ENCODE results near the gene ESRRG.
"Not testable (repeated sequence)": the region's sequence is repeated elsewhere in the genome, so short reads cannot be mapped to it uniquely, and the experiment has no call there.

The ESRRG gene

DNA sequence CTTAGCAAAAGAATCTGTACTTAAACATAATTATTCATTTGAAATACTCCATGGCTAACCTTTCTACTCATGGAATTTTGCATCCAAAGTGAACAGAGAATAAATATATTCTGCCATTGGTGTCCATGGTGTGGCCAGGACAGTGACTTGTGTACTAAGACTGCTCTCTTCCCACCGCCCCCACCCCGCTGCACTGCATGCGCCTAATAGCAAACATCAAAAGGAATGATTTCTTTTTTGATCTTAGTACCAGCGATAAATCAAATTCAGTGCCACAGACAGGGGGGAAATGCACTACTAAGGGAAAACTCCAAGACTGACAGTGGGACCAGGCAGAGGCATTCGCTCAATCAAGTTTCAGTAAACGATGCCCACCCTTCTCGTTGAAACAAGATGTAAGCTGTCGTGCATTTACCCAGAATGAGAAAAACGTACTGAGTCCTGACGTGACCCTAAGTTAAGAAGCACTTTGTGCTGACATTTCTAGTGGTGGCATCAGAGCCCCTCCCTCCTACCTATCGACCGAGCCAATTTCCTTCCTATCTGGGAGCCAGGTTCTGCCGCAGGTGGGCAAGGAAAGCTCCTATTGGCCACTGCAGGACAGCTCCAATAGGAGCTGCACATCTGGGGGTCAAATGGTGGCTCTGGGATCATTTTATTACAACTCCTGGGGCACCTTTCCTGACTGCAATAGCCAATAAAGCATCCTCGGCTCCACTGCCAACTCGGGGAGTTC, 12.5 kb downstream of the ESRRG start:
- no peaks in the 10 kb centered on the region for H3F3A ChIP-seq (ENCODE audit: insufficient read depth, low read length)
- no peaks in the 10 kb centered on the region for H3K9me3 ChIP-seq (replicated peaks; ENCODE audit: insufficient read depth, low read length)
- no peak overlapping the region for H3K4me3 ChIP-seq (ENCODE audit: low read length)
- no peaks in the 10 kb centered on the region for H3K27me3 ChIP-seq (replicated peaks; ENCODE audit: insufficient read depth, low read length)
- no peak overlapping the region for H3K4me2 ChIP-seq (ENCODE audit: low read depth, low read length)
- no peaks in the 10 kb centered on the region for H3K9me2 ChIP-seq (replicated peaks; ENCODE audit: insufficient read depth, low read length)
- TF ChIP-seq EZH2 (optimal IDR thresholded peaks at IDR 0.05; ENCODE audit: low read depth, low read length) (no peak), EZH2phosphoT487 (IDR thresholded peaks at IDR 0.05; ENCODE audit: low read length) (no peak)
- TF ChIP-seq, protein P1, sequence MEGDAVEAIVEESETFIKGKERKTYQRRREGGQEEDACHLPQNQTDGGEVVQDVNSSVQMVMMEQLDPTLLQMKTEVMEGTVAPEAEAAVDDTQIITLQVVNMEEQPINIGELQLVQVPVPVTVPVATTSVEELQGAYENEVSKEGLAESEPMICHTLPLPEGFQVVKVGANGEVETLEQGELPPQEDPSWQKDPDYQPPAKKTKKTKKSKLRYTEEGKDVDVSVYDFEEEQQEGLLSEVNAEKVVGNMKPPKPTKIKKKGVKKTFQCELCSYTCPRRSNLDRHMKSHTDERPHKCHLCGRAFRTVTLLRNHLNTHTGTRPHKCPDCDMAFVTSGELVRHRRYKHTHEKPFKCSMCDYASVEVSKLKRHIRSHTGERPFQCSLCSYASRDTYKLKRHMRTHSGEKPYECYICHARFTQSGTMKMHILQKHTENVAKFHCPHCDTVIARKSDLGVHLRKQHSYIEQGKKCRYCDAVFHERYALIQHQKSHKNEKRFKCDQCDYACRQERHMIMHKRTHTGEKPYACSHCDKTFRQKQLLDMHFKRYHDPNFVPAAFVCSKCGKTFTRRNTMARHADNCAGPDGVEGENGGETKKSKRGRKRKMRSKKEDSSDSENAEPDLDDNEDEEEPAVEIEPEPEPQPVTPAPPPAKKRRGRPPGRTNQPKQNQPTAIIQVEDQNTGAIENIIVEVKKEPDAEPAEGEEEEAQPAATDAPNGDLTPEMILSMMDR (IDR thresholded peaks at IDR 0.05; ENCODE audit: low read length): no peak
- H3K9ac ChIP-seq (ENCODE audit: low read length): no peak overlapping the region
- no peaks in the 10 kb centered on the region for H3K4me1 ChIP-seq (ENCODE audit: low read length)
- H3K36me3 ChIP-seq (replicated peaks; ENCODE audit: insufficient read depth, low read length): no peaks in the 10 kb centered on the region
- no peak for DNase-seq
- no peaks in the 10 kb centered on the region for H4K20me1 ChIP-seq (ENCODE audit: insufficient read depth, low read length)
- H3K27ac ChIP-seq (ENCODE audit: low read length): no peak overlapping the region
- H2AFZ ChIP-seq (ENCODE audit: low read length): no peak overlapping the region
- no peaks in the 10 kb centered on the region for H3K79me2 ChIP-seq (ENCODE audit: low read length)

DNA sequence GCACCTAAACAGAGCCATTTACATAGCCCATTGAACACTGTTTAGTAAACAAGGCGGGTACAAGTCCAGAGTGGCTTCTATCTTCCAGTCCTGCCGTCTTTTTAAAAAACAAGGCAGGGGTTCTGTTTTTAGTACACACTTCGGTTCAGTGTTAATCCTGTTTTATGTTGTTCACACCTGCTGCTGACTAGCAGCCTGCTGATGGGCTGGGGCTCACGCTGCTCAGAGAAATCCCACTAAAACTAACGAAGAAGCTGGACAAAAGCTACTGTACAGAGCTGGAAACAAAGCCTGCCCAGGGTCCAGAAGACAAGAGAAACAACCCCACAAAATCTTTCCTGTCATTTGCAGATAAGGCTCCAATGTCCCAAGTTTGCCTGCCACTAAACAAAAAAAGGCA, 13.2 kb downstream of the ESRRG start:
- no peaks in the 10 kb centered on the region for H3K36me3 ChIP-seq (replicated peaks; ENCODE audit: insufficient read depth, low read length)
- H3K27me3 ChIP-seq (replicated peaks; ENCODE audit: insufficient read depth, low read length): no peaks in the 10 kb centered on the region
- no peak overlapping the region for H3K27ac ChIP-seq (ENCODE audit: low read length)
- H3K9me3 ChIP-seq (replicated peaks; ENCODE audit: insufficient read depth, low read length): no peaks in the 10 kb centered on the region
- no peaks in the 10 kb centered on the region for H4K20me1 ChIP-seq (ENCODE audit: insufficient read depth, low read length)
- no peak overlapping the region for H3K4me3 ChIP-seq (ENCODE audit: low read length)
- H2AFZ ChIP-seq (ENCODE audit: low read length): no peak overlapping the region
- no peaks in the 10 kb centered on the region for H3K4me1 ChIP-seq (ENCODE audit: low read length)
- no peak overlapping the region for H3K4me2 ChIP-seq (ENCODE audit: low read depth, low read length)
- no peak for DNase-seq
- no peaks in the 10 kb centered on the region for H3K9me2 ChIP-seq (replicated peaks; ENCODE audit: insufficient read depth, low read length)
- TF ChIP-seq EZH2 (optimal IDR thresholded peaks at IDR 0.05; ENCODE audit: low read depth, low read length) (no peak), EZH2phosphoT487 (IDR thresholded peaks at IDR 0.05; ENCODE audit: low read length) (no peak)
- TF ChIP-seq, protein P1 (IDR thresholded peaks at IDR 0.05; ENCODE audit: low read length): no peak
- H3F3A ChIP-seq (ENCODE audit: insufficient read depth, low read length): no peaks in the 10 kb centered on the region
- no peak overlapping the region for H3K9ac ChIP-seq (ENCODE audit: low read length)
- no peaks in the 10 kb centered on the region for H3K79me2 ChIP-seq (ENCODE audit: low read length)

DNA sequence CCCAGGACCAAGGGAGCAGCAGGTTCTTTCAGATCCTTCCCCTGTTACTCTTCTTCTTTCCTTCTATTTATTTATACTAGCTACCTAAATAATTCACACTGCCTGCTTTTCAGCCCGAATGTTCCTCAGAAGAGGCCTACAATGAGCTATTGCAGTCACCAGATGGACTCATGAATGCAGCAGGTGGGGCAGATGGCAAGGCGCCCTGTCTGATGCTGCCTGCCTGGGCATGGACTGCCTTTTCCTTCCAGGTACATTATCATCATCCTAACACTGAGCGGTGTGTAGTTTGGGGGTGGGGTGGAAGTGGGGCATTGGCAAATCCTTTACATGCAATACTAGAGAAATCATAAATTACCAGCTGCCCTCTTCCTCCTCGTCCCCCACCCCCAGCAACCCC, 17.6 kb downstream of the ESRRG start:
- no peaks in the 10 kb centered on the region for H3K36me3 ChIP-seq (replicated peaks; ENCODE audit: insufficient read depth, low read length)
- H2AFZ ChIP-seq (ENCODE audit: low read length): no peak overlapping the region
- H3K9me3 ChIP-seq (replicated peaks; ENCODE audit: insufficient read depth, low read length): no peaks in the 10 kb centered on the region
- no peaks in the 10 kb centered on the region for H3K9me2 ChIP-seq (replicated peaks; ENCODE audit: insufficient read depth, low read length)
- H3K27ac ChIP-seq (ENCODE audit: low read length): no peak overlapping the region
- no peak overlapping the region for H3K4me2 ChIP-seq (ENCODE audit: low read depth, low read length)
- H3K79me2 ChIP-seq (ENCODE audit: low read length): no peaks in the 10 kb centered on the region
- H3K4me1 ChIP-seq (ENCODE audit: low read length): 0 out of 2 replicates have a peak, but pooled peaks cover 6% of the 10 kb centered on the region
- no peak overlapping the region for H3K9ac ChIP-seq (ENCODE audit: low read length)
- no peak for DNase-seq
- H3F3A ChIP-seq (ENCODE audit: insufficient read depth, low read length): no peaks in the 10 kb centered on the region
- H3K27me3 ChIP-seq (replicated peaks; ENCODE audit: insufficient read depth, low read length): no peaks in the 10 kb centered on the region
- no peak overlapping the region for H3K4me3 ChIP-seq (ENCODE audit: low read length)
- no peak for TF ChIP-seq EZH2phosphoT487 (IDR thresholded peaks at IDR 0.05; ENCODE audit: low read length)
- TF ChIP-seq, protein P1 (IDR thresholded peaks at IDR 0.05; ENCODE audit: low read length): no peak
- no peak for TF ChIP-seq EZH2 (optimal IDR thresholded peaks at IDR 0.05; ENCODE audit: low read depth, low read length)
- no peaks in the 10 kb centered on the region for H4K20me1 ChIP-seq (ENCODE audit: insufficient read depth, low read length)

DNA sequence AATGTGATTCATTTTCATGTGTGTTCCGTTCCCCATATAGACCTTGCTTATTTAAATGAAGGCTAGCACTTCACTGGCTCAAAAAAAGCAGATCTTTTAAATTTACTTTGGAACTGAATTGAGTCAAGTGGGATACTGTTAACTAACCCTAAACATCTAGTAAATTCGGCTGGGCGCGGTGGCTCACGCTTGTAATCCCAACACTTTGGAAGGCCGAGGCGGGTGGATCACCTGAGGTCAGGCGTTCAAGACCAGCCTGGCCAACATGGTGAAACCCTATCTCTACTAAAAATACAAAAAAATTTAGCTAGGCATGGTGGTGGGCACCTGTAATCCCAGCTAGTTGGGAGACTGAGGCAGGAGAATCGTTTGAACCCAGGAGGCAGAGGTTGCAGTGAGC, 19.2 kb downstream of the ESRRG start:
- H3K9me3 ChIP-seq (replicated peaks; ENCODE audit: insufficient read depth, low read length); H3K36me3 ChIP-seq (replicated peaks; ENCODE audit: insufficient read depth, low read length); DNase-seq; H3K4me1 ChIP-seq (ENCODE audit: low read length); H3K4me3 ChIP-seq (ENCODE audit: low read length); H3K9me2 ChIP-seq (replicated peaks; ENCODE audit: insufficient read depth, low read length); H4K20me1 ChIP-seq (ENCODE audit: insufficient read depth, low read length); H3K9ac ChIP-seq (ENCODE audit: low read length); H3K79me2 ChIP-seq (ENCODE audit: low read length); H2AFZ ChIP-seq (ENCODE audit: low read length); H3K27me3 ChIP-seq (replicated peaks; ENCODE audit: insufficient read depth, low read length); H3F3A ChIP-seq (ENCODE audit: insufficient read depth, low read length); H3K27ac ChIP-seq (ENCODE audit: low read length); H3K4me2 ChIP-seq (ENCODE audit: low read depth, low read length): not testable (repeated sequence)

All from MM.1S (cell line).